GM20000 (cell line): ENCODE data around the gene RNF168.
"Not testable (repeated sequence)": the region's sequence is repeated elsewhere in the genome, so short reads cannot be mapped to it uniquely, and the experiment has no call there.

Experiments
- DNase-seq: peaks from one replicate; pipeline ENCODE4 v3.0.0; 2012; ENCODE audit warnings: low spot score
- TF ChIP-seq, protein P1 (sequence below): IDR thresholded peaks from 2 replicates; pipeline ENCODE4 v1.5.1; 2012; ENCODE audit warnings: mild to moderate bottlenecking, control low read depth; ENCODE audit errors: extremely low read depth, missing control alignments

Gene RNF168, protein sequence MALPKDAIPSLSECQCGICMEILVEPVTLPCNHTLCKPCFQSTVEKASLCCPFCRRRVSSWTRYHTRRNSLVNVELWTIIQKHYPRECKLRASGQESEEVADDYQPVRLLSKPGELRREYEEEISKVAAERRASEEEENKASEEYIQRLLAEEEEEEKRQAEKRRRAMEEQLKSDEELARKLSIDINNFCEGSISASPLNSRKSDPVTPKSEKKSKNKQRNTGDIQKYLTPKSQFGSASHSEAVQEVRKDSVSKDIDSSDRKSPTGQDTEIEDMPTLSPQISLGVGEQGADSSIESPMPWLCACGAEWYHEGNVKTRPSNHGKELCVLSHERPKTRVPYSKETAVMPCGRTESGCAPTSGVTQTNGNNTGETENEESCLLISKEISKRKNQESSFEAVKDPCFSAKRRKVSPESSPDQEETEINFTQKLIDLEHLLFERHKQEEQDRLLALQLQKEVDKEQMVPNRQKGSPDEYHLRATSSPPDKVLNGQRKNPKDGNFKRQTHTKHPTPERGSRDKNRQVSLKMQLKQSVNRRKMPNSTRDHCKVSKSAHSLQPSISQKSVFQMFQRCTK

GRCh38 chr3:196503196-196504076 lies at the start of gene RNF168:
RNF168 (minus strand) TSS chr3:196503768; CDS start chr3:196503173, 595 bp downstream.
- TF ChIP-seq, protein P1, sequence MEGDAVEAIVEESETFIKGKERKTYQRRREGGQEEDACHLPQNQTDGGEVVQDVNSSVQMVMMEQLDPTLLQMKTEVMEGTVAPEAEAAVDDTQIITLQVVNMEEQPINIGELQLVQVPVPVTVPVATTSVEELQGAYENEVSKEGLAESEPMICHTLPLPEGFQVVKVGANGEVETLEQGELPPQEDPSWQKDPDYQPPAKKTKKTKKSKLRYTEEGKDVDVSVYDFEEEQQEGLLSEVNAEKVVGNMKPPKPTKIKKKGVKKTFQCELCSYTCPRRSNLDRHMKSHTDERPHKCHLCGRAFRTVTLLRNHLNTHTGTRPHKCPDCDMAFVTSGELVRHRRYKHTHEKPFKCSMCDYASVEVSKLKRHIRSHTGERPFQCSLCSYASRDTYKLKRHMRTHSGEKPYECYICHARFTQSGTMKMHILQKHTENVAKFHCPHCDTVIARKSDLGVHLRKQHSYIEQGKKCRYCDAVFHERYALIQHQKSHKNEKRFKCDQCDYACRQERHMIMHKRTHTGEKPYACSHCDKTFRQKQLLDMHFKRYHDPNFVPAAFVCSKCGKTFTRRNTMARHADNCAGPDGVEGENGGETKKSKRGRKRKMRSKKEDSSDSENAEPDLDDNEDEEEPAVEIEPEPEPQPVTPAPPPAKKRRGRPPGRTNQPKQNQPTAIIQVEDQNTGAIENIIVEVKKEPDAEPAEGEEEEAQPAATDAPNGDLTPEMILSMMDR = no peak
- peak; percentile 93 for DNase-seq

GRCh38 chr3:196552253-196552652 lies 48.7 kb upstream of the RNF168 start:
- TF ChIP-seq, protein P1 = no peak
- no peak for DNase-seq

- not testable (repeated sequence) for DNase-seq
Observed at GRCh38 chr3:196550172-196550571, 46.6 kb upstream of the RNF168 start.

- not testable (repeated sequence) for DNase-seq
Observed at GRCh38 chr3:196549312-196549711, 45.7 kb upstream of the RNF168 start.

DNA sequence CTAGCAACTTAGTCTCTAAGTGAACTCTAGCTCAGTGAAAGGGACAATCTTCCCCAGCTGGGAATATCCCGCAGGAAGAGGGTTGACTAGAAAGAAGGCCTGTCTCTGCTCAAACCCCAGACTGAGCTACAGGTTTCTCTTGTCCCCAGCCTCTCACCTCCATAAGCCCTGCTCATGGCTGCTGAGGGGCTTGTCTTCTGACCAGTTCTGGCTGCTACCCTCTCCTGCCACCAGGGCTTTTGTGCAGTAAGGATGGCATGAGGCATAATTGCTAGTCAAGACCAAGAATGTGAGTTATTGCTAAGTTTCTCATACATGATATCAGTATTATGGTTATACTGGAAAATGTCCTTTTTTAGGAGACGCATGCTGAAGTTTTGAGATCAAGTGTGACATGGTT lies 43.5 kb upstream of the RNF168 start:
- DNase-seq = no peak
- TF ChIP-seq, protein P1 = no peak

- DNase-seq = no peak
Observed at GRCh38 chr3:196546537-196546936, 43.0 kb upstream of the RNF168 start.

GRCh38 chr3:196544491-196544992 lies 41.0 kb upstream of the RNF168 start:
- TF ChIP-seq, protein P1 = no peak
- DNase-seq = no peak

More at GRCh38 chr3:196546537-196546936, 43.0 kb upstream of the RNF168 start:
- TF ChIP-seq, protein P1 = no peak
